Activated CD4-positive, alpha-beta T cell treated with anti-CD3 and anti-CD28 coated beads, Interleukin-10, Interleukin-2, amounts not matched to agents 100 ng/mL and 50 ng/mL, durations not matched to agents 16 hours and 8 hours (primary cell): ENCODE measurements around the gene AUTS2.

Experiments
- DNase-seq: peaks from one replicate; pipeline ENCODE4 v3.0.0-alpha.2; 2020

AUTS2 gene

GRCh38 chr7:70497793-70498192 lies 899.5 kb downstream of the AUTS2 start:
- no peak for DNase-seq

DNA sequence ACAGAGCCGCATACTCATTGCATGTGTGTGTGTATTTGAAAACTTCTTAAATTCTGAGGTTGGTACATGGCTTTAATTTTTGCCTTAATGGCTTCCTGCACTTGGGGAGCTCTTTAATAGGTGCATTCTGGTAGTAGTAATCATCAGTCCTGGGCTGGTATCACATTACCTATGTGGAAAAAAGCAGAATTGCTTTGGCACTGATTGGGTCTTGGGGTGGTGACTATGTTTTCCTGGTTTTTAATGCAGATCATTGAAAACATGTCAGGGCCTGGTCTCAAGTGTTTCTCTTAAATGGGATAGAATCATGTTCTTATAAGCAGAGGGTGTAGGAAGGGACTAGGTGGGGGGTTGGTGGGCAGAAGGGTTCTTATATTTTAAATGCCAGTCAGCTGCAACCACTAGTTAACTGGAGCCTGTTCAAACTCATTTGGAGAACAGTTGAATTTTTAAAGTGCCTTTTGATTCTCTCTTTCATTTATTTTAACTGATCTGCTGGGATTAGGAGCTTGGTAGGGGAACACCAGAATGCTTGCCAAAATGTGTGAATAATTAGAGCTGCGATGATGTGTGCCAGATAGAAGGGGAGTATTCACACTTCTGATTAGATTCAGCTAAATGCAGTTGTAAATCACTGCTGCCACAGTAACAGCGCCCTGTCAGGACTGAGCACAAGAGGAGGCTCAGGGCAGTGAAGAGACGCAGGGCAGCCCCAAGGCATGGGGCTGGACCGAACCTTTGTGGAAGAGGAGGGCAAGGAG lies 900.1 kb downstream of the AUTS2 start:
- DNase-seq: no peak

- no peak for DNase-seq
Measured at GRCh38 chr7:70500261-70500660, 902.0 kb downstream of the AUTS2 start.

- DNase-seq: no peak
Measured at GRCh38 chr7:70502117-70502863, 904.0 kb downstream of the AUTS2 start.

- DNase-seq: no peak
Measured at GRCh38 chr7:70504254-70504653, 906.0 kb downstream of the AUTS2 start.

DNA sequence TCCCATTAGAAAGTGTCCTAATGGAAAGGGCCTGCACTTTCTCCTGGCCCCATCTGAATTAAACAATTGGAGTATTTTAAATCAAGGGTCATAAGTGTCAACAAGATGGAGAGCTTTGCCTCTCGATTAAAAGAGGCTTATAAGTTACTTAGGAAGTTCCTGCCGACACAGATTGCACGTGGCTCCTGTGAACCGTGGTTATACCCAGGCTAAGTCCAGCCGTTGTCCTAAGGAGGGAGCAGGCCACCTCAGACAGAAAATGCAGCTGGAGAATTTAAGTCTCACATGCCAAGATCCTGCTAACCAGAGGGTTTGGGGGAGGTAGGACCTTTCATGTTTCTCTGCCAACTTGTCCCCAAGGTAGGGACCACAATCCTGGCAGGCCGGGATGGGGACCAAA lies 907.2 kb downstream of the AUTS2 start:
- no peak for DNase-seq

DNA sequence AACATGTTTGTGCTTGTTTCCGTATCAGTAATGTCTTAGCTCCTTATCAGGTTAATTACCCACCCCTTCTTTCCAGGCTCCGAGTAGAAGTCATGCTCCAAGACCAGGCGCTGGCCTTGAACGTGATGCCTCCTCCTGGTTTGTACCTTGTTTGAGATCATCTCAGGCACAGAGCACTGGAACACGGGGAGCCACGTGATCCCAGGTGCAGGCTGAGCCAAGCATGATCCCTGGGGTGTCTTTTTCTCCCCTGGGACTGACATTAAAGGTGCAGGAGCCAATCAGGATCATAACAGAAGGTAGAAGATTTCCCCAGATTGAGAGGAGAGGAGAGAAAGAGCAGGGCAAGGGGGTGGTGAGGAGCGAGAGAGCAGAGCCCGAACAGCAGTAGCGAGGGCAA lies 907.6 kb downstream of the AUTS2 start:
- no peak for DNase-seq

- DNase-seq: no peak
Measured at GRCh38 chr7:70506434-70506833, 908.2 kb downstream of the AUTS2 start.

GRCh38 chr7:70512144-70512543 lies 913.9 kb downstream of the AUTS2 start:
- no peak for DNase-seq

- no peak for DNase-seq
Measured at GRCh38 chr7:70512761-70513160, 914.5 kb downstream of the AUTS2 start.

GRCh38 chr7:70520611-70521010 lies 922.3 kb downstream of the AUTS2 start:
- no peak for DNase-seq

GRCh38 chr7:70523249-70523988 lies 925.1 kb downstream of the AUTS2 start:
- DNase-seq: no peak

DNA sequence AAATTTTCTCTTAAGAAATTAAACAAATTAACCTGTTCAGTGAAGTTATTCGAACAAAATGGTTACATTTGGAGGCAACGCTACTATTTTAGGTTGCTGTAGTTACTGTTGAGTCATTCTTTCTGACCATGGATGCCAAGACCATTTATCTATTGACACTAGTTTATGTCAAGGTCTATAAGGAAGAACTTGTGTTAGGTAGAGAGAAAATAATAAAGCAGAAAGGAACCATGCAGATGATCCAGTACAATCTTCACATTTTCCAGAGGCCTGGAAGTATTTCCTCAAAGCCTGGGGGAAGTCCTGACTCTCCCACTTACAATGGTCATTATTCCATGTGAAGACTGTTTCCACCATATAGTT lies 925.7 kb downstream of the AUTS2 start:
- DNase-seq: no peak

DNA sequence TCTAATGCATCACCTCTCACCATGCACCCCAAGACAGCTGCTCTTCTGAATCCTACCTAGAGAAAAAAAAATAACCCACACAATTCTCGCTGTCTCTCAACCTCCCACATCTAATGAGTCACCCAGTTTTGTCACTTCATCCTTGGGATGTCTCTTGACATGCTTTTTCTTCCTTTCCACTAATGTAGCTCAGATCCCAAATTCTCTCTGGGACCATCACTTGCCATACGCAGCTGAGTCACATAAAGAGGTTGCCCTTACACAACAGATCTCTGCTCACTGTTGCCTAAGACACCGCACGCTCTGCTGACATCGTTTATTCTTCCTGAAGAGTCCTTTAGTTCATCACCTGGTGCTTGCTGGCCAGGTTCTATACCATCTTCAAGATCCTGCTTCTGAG lies 927.7 kb downstream of the AUTS2 start:
- DNase-seq: no peak

DNA sequence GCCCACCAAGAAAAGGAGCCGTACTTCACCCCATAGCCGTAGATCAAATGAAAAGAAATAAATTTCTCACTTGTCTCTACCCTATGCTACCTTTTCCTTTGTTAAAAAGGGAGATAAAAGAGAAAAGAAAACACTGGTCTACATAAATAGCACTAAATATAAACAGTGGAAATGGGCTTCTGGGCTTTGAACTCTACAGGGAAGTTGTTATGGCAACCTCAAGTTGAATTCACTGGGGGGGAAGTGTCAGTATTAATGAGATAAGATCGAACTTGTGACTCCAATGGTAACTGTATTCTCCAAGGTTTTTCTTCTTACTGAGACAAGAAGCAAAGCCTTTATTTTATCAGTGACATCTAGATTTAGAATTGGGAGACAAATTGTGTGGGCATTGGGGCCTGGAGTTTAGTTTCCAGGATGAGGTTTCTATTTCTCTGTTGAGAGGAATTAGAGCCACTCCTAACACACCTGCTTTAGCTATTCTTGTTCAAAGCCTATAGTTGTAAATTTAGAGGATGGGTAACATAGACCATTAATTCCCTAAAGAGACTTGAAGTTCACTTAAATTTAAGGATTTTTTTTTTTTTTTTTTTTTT lies 929.3 kb downstream of the AUTS2 start:
- DNase-seq: no peak

- no peak for DNase-seq
Measured at GRCh38 chr7:70529436-70529835, 931.2 kb downstream of the AUTS2 start.

DNA sequence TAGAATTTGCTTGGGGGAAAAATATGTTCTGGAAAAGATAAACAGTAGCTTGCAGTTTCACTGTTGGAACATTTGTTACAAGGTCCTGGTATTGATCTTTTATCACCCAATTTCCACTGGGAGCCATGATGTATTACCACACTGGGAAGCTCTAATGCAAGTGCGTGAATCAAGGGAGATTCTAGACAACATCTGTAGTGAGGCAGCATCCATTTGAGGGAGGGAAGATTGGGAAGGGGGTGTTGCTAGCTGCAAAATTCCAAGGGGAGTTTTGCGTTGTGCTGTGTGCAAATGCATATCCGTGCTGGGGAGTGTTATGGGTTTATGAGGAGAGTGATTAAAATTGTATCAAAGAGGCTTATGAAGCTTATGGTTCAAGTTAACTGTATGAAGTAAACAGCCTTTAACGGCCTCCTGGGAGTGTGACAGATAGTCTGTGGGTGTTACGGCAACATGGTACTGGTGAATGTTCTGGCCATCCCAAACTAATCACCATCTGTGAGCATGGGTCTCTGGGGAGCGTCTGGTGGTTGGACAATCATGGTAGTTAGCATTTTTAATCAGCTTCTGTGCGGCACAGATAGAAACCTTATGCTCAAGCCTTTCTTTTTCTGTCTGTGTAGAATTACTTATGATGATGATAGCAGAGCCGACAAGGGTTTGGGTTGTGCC lies 931.8 kb downstream of the AUTS2 start:
- DNase-seq: no peak

- DNase-seq: no peak
Measured at GRCh38 chr7:70533614-70534013, 935.3 kb downstream of the AUTS2 start.

GRCh38 chr7:70539205-70539604 lies 940.9 kb downstream of the AUTS2 start:
- DNase-seq: no peak

DNA sequence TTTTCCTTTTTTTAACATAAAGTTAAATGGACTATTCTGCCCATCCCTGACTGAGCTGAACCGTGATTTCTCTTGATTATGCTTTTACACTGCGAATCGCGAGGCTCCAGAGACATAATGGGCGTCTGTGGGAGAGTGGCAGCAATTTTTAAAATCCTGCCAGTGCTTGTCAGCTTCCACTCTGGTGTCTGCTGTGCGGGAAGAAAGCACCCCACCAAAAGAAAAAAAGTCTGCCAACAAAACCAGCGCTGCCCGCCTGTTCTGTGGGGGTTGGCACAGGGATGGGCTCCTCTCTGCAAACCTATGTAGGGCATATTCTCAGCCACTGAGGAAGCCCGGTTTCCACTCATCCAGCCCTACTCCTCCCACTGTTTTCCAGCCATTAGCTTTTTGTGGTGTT lies 941.3 kb downstream of the AUTS2 start:
- no peak for DNase-seq

- no peak for DNase-seq
Measured at GRCh38 chr7:70540641-70541040, 942.4 kb downstream of the AUTS2 start.

DNA sequence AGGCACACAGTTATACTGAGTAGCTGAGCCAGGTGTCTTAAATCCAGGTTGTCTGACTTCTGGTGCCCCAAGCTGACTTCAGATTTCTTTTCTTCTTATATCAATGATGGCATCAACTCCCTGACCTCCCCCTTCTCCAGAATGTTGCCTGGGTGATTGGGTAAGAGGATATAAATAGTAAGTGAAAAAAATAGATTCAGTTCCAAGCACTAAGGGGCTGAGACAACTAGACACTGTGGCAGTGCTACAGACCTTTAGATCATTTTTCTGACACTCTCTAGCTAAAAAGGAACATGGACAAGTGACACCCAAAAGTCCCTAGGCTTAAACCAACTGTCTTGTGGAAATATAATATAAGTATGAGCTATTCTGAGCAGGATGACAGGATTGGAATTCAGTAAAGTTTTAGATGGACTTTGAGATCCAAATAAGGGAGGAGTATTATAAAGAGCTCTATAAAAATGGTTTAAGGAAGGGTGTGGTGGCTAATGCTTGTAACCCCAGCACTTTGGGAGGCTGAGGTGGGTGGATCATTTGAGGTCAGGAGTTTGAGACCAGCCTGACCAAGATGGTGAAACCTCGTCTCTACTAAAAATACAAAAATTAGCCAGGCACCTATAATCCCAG lies 944.6 kb downstream of the AUTS2 start:
- DNase-seq: no peak
